A673 (cell line): Measurements from ENCODE around the gene NAT14. TPM values are rescaled to one million over a fixed set of nuclear protein-coding genes. Genes with fewer than 3 reads are reported as not detected.
A peak's percentile ranks its signal among the peaks of the same experiment; 100 is the strongest.
"Not testable (repeated sequence)": the region's sequence is repeated elsewhere in the genome, so short reads cannot be mapped to it uniquely, and the experiment has no call there.

ENCODE experiments used
- BruUV-seq: library from RNA; stranded (reverse); fragments of 400-500 nt; replicated peaks from 2 replicates; lab custom pipeline; 2021; lab: Mats Ljungman, UMichigan
- CTCF ChIA-PET: fragments of 300-600 bp; sonication (Branson Sonifier 250); formaldehyde crosslinking; loops from one replicate; lab custom pipeline; 2022; ENCODE audit warnings: antibody characterized with exemption; lab: Charles Lee
- POLR2A ChIA-PET: fragments of 300-600 bp; sonication (Branson Sonifier 250); formaldehyde crosslinking; loops from one replicate; lab custom pipeline; 2022; ENCODE audit warnings: antibody characterized with exemption; ENCODE audit not compliant: low non-redundant PET; lab: Charles Lee
- DNase-seq: peaks from one replicate; pipeline ENCODE4 v3.0.0-alpha.2; 2015; ENCODE audit warnings: low spot score
- H3K27ac ChIP-seq: fragments of 200-600 bp; sonication (generic); 2 replicates; pipeline ENCODE4 v1.5.1; 2016; ENCODE audit warnings: mixed run types, low read depth, mild to moderate bottlenecking, mixed read lengths, antibody characterized with exemption, low read length; ENCODE audit not compliant: poor library complexity, severe bottlenecking
- H3K27me3 ChIP-seq: fragments of 200-600 bp; sonication (generic); replicated peaks from 2 replicates; pipeline ENCODE4 v1.6.1; 2017; ENCODE audit warnings: mixed run types, low read depth, mild to moderate bottlenecking, mixed read lengths, antibody characterized with exemption, low read length; ENCODE audit not compliant: insufficient read depth, poor library complexity
- H3K36me3 ChIP-seq: fragments of 200-600 bp; sonication (generic); 2 replicates; pipeline ENCODE4 v1.6.1; 2016; ENCODE audit warnings: mixed run types, mild to moderate bottlenecking, mixed read lengths, antibody characterized with exemption, low read length; ENCODE audit not compliant: insufficient read depth, poor library complexity, severe bottlenecking
- H3K4me1 ChIP-seq: fragments of 200-600 bp; sonication (generic); 2 replicates; pipeline ENCODE4 v1.6.1; 2017; ENCODE audit warnings: mixed run types, mild to moderate bottlenecking, mixed read lengths, antibody characterized with exemption, low read length; ENCODE audit not compliant: insufficient read depth, poor library complexity, severe bottlenecking
- H3K4me3 ChIP-seq: fragments of 200-600 bp; sonication (generic); 2 replicates; pipeline ENCODE4 v1.5.1; 2016; ENCODE audit warnings: low read depth, mixed run types, mild to moderate bottlenecking, mixed read lengths, low read length; ENCODE audit not compliant: poor library complexity, severe bottlenecking
- H3K9me3 ChIP-seq: fragments of 200-600 bp; sonication (generic); 2 replicates; pipeline ENCODE4 v1.6.1; 2016; ENCODE audit warnings: mixed run types, low read depth, mild to moderate bottlenecking, mixed read lengths, antibody characterized with exemption, low read length; ENCODE audit not compliant: poor library complexity, severe bottlenecking
- CTCF ChIP-seq: fragments of 300-800, 200-600 bp; sonication (generic); conservative IDR thresholded peaks from 2 replicates; pipeline ENCODE4 v1.5.1; 2017; ENCODE audit warnings: low read depth, mild to moderate bottlenecking, antibody characterized with exemption, low read length, moderate library complexity, mixed read lengths
- EZH2 ChIP-seq: fragments of 200-600 bp; sonication (generic); IDR thresholded peaks from 2 replicates; pipeline ENCODE4 v1.6.1; 2017; ENCODE audit warnings: borderline replicate concordance, low read depth, mild to moderate bottlenecking, mixed read lengths, antibody characterized with exemption, low read length; ENCODE audit not compliant: poor library complexity, severe bottlenecking
- intact Hi-C: fragments of 100-400 bp; cut with micrococcal nuclease; formaldehyde crosslinking; loops from one replicate; pipeline ENCODE4 v1.10.0; 2022; ENCODE audit not compliant: unreplicated experiment
- total RNA-seq: library from RNA; stranded (reverse); gene quantifications from 2 replicates; pipeline ENCODE4 v1.2.3, GENCODE V29; 2021

The NAT14 gene
- total RNA-seq, 1 experiment from 2014 or later: 55.1 TPM

- CTCF ChIA-PET: no interaction called here
- Histone ChIP-seq H3K27ac (no peak overlapping the region), H3K36me3 (no peaks in the 10 kb centered on the region), H3K27me3 (peaks cover 56% of the 10 kb centered on the region), H3K9me3 (no peaks in the 10 kb centered on the region), H3K4me1 (peaks cover 16% of the 10 kb centered on the region), H3K4me3 (no peak overlapping the region)
- no TSS peak for BruUV-seq
- DNase-seq: peak; percentile 80
- intact Hi-C loops: no loop called here
- POLR2A ChIA-PET: interaction anchor here (0.5 to 0.7 kb wide), 2 partner anchors 39 to 316 kb away, joined by 11 to 24 read pairs; no protein-coding TSS in a partner anchor
- TF ChIP-seq EZH2 (no peak), CTCF (no peak)
Observed at GRCh38 chr19:55447421-55448174, 37.4 kb upstream of the NAT14 start.

- peaks cover 51% of the 10 kb centered on the region for H3K27me3 ChIP-seq
- CTCF ChIA-PET, intact Hi-C loops, BruUV-seq, H3K9me3 ChIP-seq, DNase-seq, H3K4me3 ChIP-seq, H3K27ac ChIP-seq, H3K36me3 ChIP-seq: not testable (repeated sequence)
- POLR2A ChIA-PET: interaction anchor here (0.5 kb wide), 1 partner anchor 317 kb away, joined by 11 read pairs; no protein-coding TSS in a partner anchor
- H3K4me1 ChIP-seq: peaks cover 17% of the 10 kb centered on the region
Observed at GRCh38 chr19:55448175-55448490, 36.9 kb upstream of the NAT14 start.

- Histone ChIP-seq H3K27me3 (peaks cover 37% of the 10 kb centered on the region), H3K27ac (no peak overlapping the region), H3K4me3 (no peak overlapping the region), H3K36me3 (no peaks in the 10 kb centered on the region), H3K4me1 (peaks cover 12% of the 10 kb centered on the region), H3K9me3 (no peaks in the 10 kb centered on the region)
- ChIA-PET POLR2A (interaction anchor here (0.7 kb wide), 1 partner anchor 12 kb away, joined by 4 read pairs; no protein-coding TSS in a partner anchor), CTCF (interaction anchor here (0.7 kb wide), 1 partner anchor 289 kb away, joined by 4 read pairs; no protein-coding TSS in a partner anchor)
- intact Hi-C loops: no loop called here
- no peak for DNase-seq
- BruUV-seq: no TSS peak
- TF ChIP-seq EZH2 (no peak), CTCF (no peak)
Observed at GRCh38 chr19:55449469-55449868, 35.5 kb upstream of the NAT14 start.
